Muscle layer of colon (tissue), 2 donors: ENCODE measurements around the gene LEPROT.

ENCODE experiments used
- H3K27ac ChIP-seq: one replicate; pipeline ENCODE4 v1.7.0; 2013; ENCODE audit warnings: low read depth, mild to moderate bottlenecking, low read length, moderate library complexity
- H3K27me3 ChIP-seq, 2 donors: one replicate each; pipeline ENCODE4 v1.7.0; 2013; ENCODE audit warnings: low read length in 2 of 2, mild to moderate bottlenecking in 2 of 2; ENCODE audit not compliant: insufficient read depth in 2 of 2, control insufficient read depth in 1 of 2
- H3K36me3 ChIP-seq: one replicate; pipeline ENCODE4 v1.7.0; 2013; ENCODE audit warnings: mild to moderate bottlenecking, low read length; ENCODE audit not compliant: insufficient read depth
- H3K4me1 ChIP-seq: one replicate; pipeline ENCODE4 v1.7.0; 2013; ENCODE audit warnings: mild to moderate bottlenecking, low read length; ENCODE audit not compliant: insufficient read depth
- H3K4me3 ChIP-seq, 2 donors: one replicate each; pipeline ENCODE4 v1.7.0; 2013; ENCODE audit warnings: low read length in 2 of 2, low read depth in 1 of 2, mild to moderate bottlenecking in 1 of 2, moderate library complexity in 1 of 2
- H3K9ac ChIP-seq: one replicate; pipeline ENCODE4 v1.7.0; 2013; ENCODE audit warnings: low read length
- H3K9me3 ChIP-seq: one replicate; pipeline ENCODE4 v1.7.0; 2013; ENCODE audit warnings: mild to moderate bottlenecking, low read length
- donor health status: abdominal sarcoma.
- donor health status: Adenocarcinoma of cecum.

The LEPROT gene

GRCh38 chr1:65483993-65484754 lies 63.7 kb downstream of the LEPROT start:
- H3K27me3 ChIP-seq: no peaks in the 10 kb centered on the region
- no peaks in the 10 kb centered on the region for H3K9me3 ChIP-seq
- no peak overlapping the region for H3K9ac ChIP-seq
- no peak overlapping the region for H3K27ac ChIP-seq
- H3K36me3 ChIP-seq: no peaks in the 10 kb centered on the region
- no peak overlapping the region for H3K4me3 ChIP-seq
- no peaks in the 10 kb centered on the region for H3K4me1 ChIP-seq
